WTC11 (cell line): ENCODE measurements around the gene RASSF4. TPM values are rescaled to one million over a fixed set of nuclear protein-coding genes. Genes with fewer than 3 reads are reported as not detected.

Experiments
- ATAC-seq: fragments of 200-7000 bp; cut with Tn5 transposase; 2 replicates; pipeline ENCODE4 v1.10.0; 2021; ENCODE audit warnings: mild to moderate bottlenecking, moderate library complexity
- CTCF ChIA-PET: fragments of 300-600 bp; sonication (Branson Sonifier 250); formaldehyde crosslinking; loops from one replicate; lab custom pipeline; 2021; ENCODE audit warnings: antibody characterized with exemption; lab: Charles Lee
- POLR2A ChIA-PET: fragments of 350-600 bp; sonication (Branson Sonifier 250); formaldehyde crosslinking; loops from one replicate; lab custom pipeline; 2021; ENCODE audit warnings: antibody characterized with exemption; lab: Charles Lee
- DNase-seq: peaks from one replicate; pipeline ENCODE4 v3.0.0; 2021; ENCODE audit warnings: low spot score
- H3K27ac Mint-ChIP-seq: 2 replicates; pipeline ENCODE4 v1.8.0; 2021; ENCODE audit warnings: mixed read lengths
- H3K27me3 Mint-ChIP-seq: 2 replicates; pipeline ENCODE4 v1.8.0; 2021; ENCODE audit warnings: low read depth, mild to moderate bottlenecking, moderate library complexity, mixed read lengths
- H3K36me3 Mint-ChIP-seq: 2 replicates; pipeline ENCODE4 v1.8.0; 2021; ENCODE audit warnings: mixed read lengths
- H3K4me1 Mint-ChIP-seq: 2 replicates; pipeline ENCODE4 v1.8.0; 2022; ENCODE audit warnings: mixed read lengths
- H3K4me3 Mint-ChIP-seq: 2 replicates; pipeline ENCODE4 v1.8.0; 2021; ENCODE audit warnings: mild to moderate bottlenecking, moderate library complexity, mixed read lengths
- H3K9me3 Mint-ChIP-seq: 2 replicates; pipeline ENCODE4 v1.8.0; 2021; ENCODE audit warnings: mixed read lengths
- CREM ChIP-seq: sonication (generic); formaldehyde crosslinking; IDR thresholded peaks from 2 replicates; pipeline ENCODE4 v1.8.1; 2022; ENCODE audit warnings: mild to moderate bottlenecking, missing genetic modification reagents, moderate library complexity
- EMX1 ChIP-seq: fragments of 250-450 bp; sonication (Bioruptor Pico); IDR thresholded peaks from 2 replicates; pipeline ENCODE4 v1.8.0; 2021; ENCODE audit warnings: mild to moderate bottlenecking
- NR2C2 ChIP-seq: sonication (generic); formaldehyde crosslinking; IDR thresholded peaks from 2 replicates; pipeline ENCODE4 v1.8.0; 2022; ENCODE audit warnings: mild to moderate bottlenecking, missing genetic modification reagents
- SMAD3 ChIP-seq: sonication (generic); formaldehyde crosslinking; IDR thresholded peaks from 2 replicates; pipeline ENCODE4 v1.8.0; 2022; ENCODE audit warnings: missing genetic modification reagents, mild to moderate bottlenecking, borderline replicate concordance
- SOX15 ChIP-seq: fragments of 250-450 bp; sonication (Bioruptor Pico); IDR thresholded peaks from 2 replicates; pipeline ENCODE4 v1.9.0; 2021; ENCODE audit warnings: mild to moderate bottlenecking
- ZNF263 ChIP-seq: sonication (generic); formaldehyde crosslinking; IDR thresholded peaks from 2 replicates; pipeline ENCODE4 v1.8.1; 2022; ENCODE audit warnings: low read depth, mild to moderate bottlenecking, moderate library complexity, missing genetic modification reagents
- total RNA-seq: library from RNA; stranded (reverse); gene quantifications from 3 replicates; pipeline ENCODE4 v1.2.3, GENCODE V29; 2021
- TF ChIP-seq, protein P1 (sequence below): sonication (generic); formaldehyde crosslinking; IDR thresholded peaks from 2 replicates; pipeline ENCODE4 v1.8.1; 2023; ENCODE audit warnings: mild to moderate bottlenecking, missing genetic modification reagents, moderate library complexity
- TF ChIP-seq, protein P2 (sequence below): fragments of 250-450 bp; sonication (Bioruptor Pico); conservative IDR thresholded peaks from 2 replicates; pipeline ENCODE4 v1.9.0; 2021; ENCODE audit warnings: mild to moderate bottlenecking
- TF ChIP-seq, protein P3 (sequence below): fragments of 250-450 bp; sonication (Bioruptor Pico); IDR thresholded peaks from 2 replicates; pipeline ENCODE4 v1.9.0; 2021; ENCODE audit warnings: mild to moderate bottlenecking, borderline replicate concordance
- TF ChIP-seq, protein P4 (sequence below): sonication (generic); formaldehyde crosslinking; IDR thresholded peaks from 2 replicates; pipeline ENCODE4 v1.8.1; 2023; ENCODE audit warnings: mild to moderate bottlenecking, missing genetic modification reagents
- TF ChIP-seq, protein P5 (sequence below): fragments of 250-450 bp; sonication (Bioruptor Pico); IDR thresholded peaks from 2 replicates; pipeline ENCODE4 v1.9.0; 2021; ENCODE audit warnings: mild to moderate bottlenecking
- TF ChIP-seq, protein P6 (sequence below): sonication (generic); formaldehyde crosslinking; IDR thresholded peaks from 2 replicates; pipeline ENCODE4 v1.8.0; 2022; ENCODE audit warnings: mild to moderate bottlenecking, missing genetic modification reagents
- TF ChIP-seq, protein P7 (sequence below): sonication (generic); formaldehyde crosslinking; IDR thresholded peaks from 2 replicates; pipeline ENCODE4 v1.8.1; 2022; ENCODE audit warnings: missing genetic modification reagents, borderline replicate concordance
- TF ChIP-seq, protein P8 (sequence below): fragments of 200-600 bp; IDR thresholded peaks from 2 replicates; pipeline ENCODE4 v1.8.0; 2022; ENCODE audit warnings: antibody characterized with exemption

Gene RASSF4
- total RNA-seq, 1 experiment from 2014 or later: 15.7 TPM

DNA sequence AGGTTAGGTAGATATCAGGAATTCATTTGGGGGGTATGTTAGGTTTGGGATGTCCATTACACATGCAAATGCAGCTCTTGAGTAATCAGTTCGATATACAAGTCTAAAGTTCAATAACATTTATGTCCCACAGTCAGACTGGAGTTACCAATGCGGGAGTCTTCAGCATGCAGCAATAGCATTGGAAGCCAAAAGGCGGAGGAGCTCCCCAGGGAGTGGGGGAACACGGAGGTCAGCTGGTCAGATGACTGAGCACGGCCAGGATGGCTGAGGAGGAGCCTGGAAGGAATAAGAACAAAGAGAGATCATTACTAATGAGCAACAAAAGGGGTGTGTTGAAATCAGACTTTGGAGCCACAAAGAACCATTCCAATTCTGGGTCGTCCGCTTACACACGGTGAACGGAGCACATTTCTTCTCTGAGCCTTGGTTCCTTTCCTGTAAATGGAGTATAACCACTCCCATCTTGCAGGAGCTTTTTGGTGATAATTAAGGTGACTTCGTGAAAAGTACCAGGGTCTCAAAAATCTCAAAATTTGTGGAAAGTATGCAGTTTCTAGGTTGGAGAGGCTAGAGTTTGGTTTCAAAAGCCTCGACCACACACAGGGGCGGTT is 40.6 kb downstream of the RASSF4 start:
- Mint-ChIP-seq H3K36me3 (peaks cover 31% of the 10 kb centered on the region), H3K4me1 (peaks cover 38% of the 10 kb centered on the region), H3K27ac (peak overlapping the region; percentile 70), H3K27me3 (peaks cover 14% of the 10 kb centered on the region), H3K9me3 (peaks cover 9% of the 10 kb centered on the region)
- DNase-seq: no peak
- CTCF ChIA-PET: interaction anchor here (1.4 to 2.1 kb wide), 3 partner anchors 10 to 67 kb away, joined by 5 to 11 read pairs (median 10); no protein-coding TSS in a partner anchor
- TF ChIP-seq, protein P1, sequence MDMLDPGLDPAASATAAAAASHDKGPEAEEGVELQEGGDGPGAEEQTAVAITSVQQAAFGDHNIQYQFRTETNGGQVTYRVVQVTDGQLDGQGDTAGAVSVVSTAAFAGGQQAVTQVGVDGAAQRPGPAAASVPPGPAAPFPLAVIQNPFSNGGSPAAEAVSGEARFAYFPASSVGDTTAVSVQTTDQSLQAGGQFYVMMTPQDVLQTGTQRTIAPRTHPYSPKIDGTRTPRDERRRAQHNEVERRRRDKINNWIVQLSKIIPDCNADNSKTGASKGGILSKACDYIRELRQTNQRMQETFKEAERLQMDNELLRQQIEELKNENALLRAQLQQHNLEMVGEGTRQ: 0 out of 2 replicates have a peak, but pooled peaks have one; percentile 9
- TF ChIP-seq ZNF263: 0 out of 2 replicates have a peak, but pooled peaks have one; percentile 36
- TF ChIP-seq, protein P2, sequence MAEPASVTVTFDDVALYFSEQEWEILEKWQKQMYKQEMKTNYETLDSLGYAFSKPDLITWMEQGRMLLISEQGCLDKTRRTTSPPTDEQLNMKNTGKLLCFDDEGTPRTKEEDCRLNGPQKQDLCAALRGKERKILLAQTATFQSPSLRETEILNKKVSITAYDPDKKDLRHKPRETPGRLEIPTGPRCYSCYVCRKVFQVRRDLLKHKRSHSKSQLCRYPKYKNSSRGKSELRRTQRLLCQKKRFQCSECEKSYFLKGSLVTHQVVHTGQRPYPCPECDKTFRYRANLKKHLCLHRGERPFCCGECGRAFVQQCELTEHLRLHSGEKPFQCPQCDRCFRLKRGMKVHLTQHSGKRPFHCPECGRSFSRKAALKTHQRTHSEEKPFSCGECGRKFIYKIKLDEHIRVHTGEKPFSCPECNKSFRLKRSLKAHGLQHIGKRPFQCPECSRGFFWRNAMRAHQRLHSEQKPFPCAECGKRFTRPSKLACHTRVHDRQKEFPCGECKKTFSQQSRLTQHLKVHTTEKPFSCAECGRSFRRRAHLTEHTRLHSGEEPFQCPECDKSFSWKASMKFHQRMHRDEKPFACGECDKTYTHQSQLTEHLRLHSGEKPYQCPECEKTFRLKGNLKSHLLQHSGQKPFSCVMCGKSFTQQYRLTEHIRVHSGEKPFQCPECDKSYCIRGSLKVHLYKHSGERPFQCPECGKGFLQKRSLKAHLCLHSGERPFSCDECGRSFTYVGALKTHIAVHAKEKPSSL (CRISPR knock-in tag): no peak
- TF ChIP-seq, protein P3, sequence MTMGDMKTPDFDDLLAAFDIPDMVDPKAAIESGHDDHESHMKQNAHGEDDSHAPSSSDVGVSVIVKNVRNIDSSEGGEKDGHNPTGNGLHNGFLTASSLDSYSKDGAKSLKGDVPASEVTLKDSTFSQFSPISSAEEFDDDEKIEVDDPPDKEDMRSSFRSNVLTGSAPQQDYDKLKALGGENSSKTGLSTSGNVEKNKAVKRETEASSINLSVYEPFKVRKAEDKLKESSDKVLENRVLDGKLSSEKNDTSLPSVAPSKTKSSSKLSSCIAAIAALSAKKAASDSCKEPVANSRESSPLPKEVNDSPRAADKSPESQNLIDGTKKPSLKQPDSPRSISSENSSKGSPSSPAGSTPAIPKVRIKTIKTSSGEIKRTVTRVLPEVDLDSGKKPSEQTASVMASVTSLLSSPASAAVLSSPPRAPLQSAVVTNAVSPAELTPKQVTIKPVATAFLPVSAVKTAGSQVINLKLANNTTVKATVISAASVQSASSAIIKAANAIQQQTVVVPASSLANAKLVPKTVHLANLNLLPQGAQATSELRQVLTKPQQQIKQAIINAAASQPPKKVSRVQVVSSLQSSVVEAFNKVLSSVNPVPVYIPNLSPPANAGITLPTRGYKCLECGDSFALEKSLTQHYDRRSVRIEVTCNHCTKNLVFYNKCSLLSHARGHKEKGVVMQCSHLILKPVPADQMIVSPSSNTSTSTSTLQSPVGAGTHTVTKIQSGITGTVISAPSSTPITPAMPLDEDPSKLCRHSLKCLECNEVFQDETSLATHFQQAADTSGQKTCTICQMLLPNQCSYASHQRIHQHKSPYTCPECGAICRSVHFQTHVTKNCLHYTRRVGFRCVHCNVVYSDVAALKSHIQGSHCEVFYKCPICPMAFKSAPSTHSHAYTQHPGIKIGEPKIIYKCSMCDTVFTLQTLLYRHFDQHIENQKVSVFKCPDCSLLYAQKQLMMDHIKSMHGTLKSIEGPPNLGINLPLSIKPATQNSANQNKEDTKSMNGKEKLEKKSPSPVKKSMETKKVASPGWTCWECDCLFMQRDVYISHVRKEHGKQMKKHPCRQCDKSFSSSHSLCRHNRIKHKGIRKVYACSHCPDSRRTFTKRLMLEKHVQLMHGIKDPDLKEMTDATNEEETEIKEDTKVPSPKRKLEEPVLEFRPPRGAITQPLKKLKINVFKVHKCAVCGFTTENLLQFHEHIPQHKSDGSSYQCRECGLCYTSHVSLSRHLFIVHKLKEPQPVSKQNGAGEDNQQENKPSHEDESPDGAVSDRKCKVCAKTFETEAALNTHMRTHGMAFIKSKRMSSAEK (CRISPR knock-in tag): no peak
- TF ChIP-seq, protein P4, sequence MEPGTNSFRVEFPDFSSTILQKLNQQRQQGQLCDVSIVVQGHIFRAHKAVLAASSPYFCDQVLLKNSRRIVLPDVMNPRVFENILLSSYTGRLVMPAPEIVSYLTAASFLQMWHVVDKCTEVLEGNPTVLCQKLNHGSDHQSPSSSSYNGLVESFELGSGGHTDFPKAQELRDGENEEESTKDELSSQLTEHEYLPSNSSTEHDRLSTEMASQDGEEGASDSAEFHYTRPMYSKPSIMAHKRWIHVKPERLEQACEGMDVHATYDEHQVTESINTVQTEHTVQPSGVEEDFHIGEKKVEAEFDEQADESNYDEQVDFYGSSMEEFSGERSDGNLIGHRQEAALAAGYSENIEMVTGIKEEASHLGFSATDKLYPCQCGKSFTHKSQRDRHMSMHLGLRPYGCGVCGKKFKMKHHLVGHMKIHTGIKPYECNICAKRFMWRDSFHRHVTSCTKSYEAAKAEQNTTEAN: no peak
- no peak for TF ChIP-seq SMAD3 (CRISPR knock-in tag)
- TF ChIP-seq, protein P5, sequence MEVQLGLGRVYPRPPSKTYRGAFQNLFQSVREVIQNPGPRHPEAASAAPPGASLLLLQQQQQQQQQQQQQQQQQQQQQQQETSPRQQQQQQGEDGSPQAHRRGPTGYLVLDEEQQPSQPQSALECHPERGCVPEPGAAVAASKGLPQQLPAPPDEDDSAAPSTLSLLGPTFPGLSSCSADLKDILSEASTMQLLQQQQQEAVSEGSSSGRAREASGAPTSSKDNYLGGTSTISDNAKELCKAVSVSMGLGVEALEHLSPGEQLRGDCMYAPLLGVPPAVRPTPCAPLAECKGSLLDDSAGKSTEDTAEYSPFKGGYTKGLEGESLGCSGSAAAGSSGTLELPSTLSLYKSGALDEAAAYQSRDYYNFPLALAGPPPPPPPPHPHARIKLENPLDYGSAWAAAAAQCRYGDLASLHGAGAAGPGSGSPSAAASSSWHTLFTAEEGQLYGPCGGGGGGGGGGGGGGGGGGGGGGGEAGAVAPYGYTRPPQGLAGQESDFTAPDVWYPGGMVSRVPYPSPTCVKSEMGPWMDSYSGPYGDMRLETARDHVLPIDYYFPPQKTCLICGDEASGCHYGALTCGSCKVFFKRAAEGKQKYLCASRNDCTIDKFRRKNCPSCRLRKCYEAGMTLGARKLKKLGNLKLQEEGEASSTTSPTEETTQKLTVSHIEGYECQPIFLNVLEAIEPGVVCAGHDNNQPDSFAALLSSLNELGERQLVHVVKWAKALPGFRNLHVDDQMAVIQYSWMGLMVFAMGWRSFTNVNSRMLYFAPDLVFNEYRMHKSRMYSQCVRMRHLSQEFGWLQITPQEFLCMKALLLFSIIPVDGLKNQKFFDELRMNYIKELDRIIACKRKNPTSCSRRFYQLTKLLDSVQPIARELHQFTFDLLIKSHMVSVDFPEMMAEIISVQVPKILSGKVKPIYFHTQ (CRISPR knock-in tag): no peak
- TF ChIP-seq, all 79 proteins: peak for 2
- peak; percentile 4 for ATAC-seq
- POLR2A ChIA-PET: no interaction called here
- peak overlapping the region; percentile 73 for H3K4me3 Mint-ChIP-seq

DNA sequence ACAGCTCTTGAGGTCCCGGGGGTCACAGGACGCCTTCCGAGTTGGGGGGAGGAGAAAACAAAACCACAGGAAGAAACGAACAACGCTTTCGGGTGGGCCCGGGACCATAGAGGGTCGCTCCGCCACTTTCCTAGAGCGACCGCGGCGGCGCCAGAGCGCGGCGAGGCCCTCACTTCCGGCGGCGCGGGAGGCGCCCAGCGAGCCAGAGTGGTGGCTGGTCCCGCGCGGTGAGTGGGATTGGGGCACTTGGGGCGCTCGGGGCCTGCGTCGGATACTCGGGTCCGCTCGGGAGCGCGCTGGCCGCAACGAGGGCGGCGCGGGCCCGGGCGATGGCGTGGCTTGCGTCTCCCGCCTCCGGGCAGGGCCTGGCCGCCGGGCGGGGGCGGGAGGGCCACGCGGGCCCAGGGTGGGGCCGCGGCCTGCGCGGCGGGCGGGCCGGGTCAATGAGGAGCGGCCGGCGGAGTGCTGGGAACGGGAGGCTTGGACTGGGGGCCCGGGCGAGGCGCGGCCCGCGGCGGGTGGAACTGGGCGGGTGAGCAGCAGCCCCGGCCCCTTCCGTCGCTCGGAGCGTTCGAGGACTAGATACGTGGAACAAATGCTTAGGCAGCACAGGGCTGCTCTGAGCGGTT is 41.3 kb downstream of the RASSF4 start, which contains the start of gene ZNF22:
ZNF22 (plus strand) TSS at position 172 of the 629 bp plus-strand sequence. CDS start 2,446 bp downstream, outside the sequence.
- POLR2A ChIA-PET: no interaction called here
- peak; percentile 86 for ATAC-seq
- peak within 1 kb of the TSS; percentile 79 for H3K4me3 Mint-ChIP-seq
- TF ChIP-seq SMAD3 (CRISPR knock-in tag) (0 out of 2 replicates have a peak, but pooled peaks have one; percentile 58), NR2C2 (no peak), CREM (CRISPR knock-in tag) (peak; percentile 45; the same call in 1 of the 2 replicates), SOX15 (CRISPR knock-in tag) (no peak), EMX1 (CRISPR knock-in tag) (no peak)
- TF ChIP-seq, protein P6, sequence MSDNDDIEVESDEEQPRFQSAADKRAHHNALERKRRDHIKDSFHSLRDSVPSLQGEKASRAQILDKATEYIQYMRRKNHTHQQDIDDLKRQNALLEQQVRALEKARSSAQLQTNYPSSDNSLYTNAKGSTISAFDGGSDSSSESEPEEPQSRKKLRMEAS: peak; percentile 73; the same call in 1 of the 2 replicates
- TF ChIP-seq, protein P7, sequence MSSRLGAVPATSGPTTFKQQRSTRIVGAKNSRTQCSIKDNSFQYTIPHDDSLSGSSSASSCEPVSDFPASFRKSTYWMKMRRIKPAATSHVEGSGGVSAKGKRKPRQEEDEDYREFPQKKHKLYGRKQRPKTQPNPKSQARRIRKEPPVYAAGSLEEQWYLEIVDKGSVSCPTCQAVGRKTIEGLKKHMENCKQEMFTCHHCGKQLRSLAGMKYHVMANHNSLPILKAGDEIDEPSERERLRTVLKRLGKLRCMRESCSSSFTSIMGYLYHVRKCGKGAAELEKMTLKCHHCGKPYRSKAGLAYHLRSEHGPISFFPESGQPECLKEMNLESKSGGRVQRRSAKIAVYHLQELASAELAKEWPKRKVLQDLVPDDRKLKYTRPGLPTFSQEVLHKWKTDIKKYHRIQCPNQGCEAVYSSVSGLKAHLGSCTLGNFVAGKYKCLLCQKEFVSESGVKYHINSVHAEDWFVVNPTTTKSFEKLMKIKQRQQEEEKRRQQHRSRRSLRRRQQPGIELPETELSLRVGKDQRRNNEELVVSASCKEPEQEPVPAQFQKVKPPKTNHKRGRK (CRISPR knock-in tag): no peak
- TF ChIP-seq, protein P4: no peak
- TF ChIP-seq, protein P8, sequence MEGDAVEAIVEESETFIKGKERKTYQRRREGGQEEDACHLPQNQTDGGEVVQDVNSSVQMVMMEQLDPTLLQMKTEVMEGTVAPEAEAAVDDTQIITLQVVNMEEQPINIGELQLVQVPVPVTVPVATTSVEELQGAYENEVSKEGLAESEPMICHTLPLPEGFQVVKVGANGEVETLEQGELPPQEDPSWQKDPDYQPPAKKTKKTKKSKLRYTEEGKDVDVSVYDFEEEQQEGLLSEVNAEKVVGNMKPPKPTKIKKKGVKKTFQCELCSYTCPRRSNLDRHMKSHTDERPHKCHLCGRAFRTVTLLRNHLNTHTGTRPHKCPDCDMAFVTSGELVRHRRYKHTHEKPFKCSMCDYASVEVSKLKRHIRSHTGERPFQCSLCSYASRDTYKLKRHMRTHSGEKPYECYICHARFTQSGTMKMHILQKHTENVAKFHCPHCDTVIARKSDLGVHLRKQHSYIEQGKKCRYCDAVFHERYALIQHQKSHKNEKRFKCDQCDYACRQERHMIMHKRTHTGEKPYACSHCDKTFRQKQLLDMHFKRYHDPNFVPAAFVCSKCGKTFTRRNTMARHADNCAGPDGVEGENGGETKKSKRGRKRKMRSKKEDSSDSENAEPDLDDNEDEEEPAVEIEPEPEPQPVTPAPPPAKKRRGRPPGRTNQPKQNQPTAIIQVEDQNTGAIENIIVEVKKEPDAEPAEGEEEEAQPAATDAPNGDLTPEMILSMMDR: no peak

More for the DNA sequence above, 41.3 kb downstream of the RASSF4 start, which contains the start of gene ZNF22:
- CTCF ChIA-PET: interaction anchor here (1.0 to 2.1 kb wide), 5 partner anchors 10 to 76 kb away, joined by 4 to 11 read pairs (median 5); no protein-coding TSS in a partner anchor
- peaks cover 9% of the 10 kb centered on the region for H3K9me3 Mint-ChIP-seq
- H3K27ac Mint-ChIP-seq: peak within 1 kb of the TSS; percentile 70
- DNase-seq: peak; percentile 70
- H3K4me1 Mint-ChIP-seq: peaks cover 38% of the 10 kb centered on the region
- H3K27me3 Mint-ChIP-seq: peaks cover 14% of the 10 kb centered on the region
- H3K36me3 Mint-ChIP-seq: peaks cover 32% of the 10 kb centered on the region
